Measurements from ENCODE around the gene NUP188. TPM values are rescaled to one million over a fixed set of nuclear protein-coding genes. Genes with fewer than 3 reads are reported as not detected.

The NUP188 gene
- total and polyA plus RNA-seq, 2 of the 13 experiments (the other 11 are each of a cell fraction or from before 2014, with no cell fraction given): 28.0 to 38.5 TPM

DNA sequence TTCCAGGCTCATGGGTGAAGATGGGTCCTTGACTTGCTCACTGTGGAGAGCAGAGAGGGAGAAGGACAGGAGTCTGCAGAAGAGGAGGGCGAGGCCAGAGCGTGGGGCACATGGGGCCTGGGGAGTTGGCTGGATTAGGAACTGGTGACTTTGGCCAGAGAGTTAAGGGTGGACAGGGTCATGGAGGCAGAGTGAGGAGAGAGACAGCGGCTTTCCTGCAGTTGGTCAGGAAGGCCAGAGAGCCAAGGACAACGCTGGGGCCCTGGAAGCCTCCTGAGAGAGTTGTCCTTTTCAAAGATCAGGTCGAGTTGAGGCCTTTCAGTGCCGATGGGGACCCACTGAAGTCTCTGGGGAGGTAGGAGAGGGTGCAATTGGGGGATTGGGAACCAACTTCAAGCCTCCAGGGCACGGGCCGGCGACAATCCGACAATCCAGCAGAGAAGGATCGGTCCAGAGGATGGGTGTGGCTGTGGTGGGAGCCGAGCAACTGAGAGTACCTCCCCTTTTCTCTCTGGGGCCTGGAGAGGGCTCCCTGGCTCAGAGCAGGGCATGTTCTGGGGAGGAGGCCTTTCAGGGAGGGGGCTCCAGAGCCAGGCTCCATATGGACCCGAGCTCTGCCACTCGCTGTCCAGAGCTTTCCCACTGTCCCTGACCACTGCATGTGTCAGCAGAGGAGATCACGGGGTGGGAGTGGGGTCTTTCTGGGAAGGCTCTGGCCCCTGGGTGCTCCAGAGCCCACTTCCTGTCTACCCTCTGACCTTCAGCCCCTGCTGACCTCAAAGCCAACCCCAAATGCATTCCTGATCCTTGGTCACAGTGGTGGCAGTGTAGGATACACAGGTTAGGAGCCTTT, 34.2 kb upstream of the NUP188 start (continued):
- TF ChIP-seq, protein P1, sequence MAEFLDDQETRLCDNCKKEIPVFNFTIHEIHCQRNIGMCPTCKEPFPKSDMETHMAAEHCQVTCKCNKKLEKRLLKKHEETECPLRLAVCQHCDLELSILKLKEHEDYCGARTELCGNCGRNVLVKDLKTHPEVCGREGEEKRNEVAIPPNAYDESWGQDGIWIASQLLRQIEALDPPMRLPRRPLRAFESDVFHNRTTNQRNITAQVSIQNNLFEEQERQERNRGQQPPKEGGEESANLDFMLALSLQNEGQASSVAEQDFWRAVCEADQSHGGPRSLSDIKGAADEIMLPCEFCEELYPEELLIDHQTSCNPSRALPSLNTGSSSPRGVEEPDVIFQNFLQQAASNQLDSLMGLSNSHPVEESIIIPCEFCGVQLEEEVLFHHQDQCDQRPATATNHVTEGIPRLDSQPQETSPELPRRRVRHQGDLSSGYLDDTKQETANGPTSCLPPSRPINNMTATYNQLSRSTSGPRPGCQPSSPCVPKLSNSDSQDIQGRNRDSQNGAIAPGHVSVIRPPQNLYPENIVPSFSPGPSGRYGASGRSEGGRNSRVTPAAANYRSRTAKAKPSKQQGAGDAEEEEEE (CRISPR knock-in tag; IDR thresholded peaks at IDR 0.05; ENCODE audit: borderline replicate concordance): no peak
- TF ChIP-seq GATAD2A (CRISPR knock-in tag; IDR thresholded peaks at IDR 0.05): 0 out of 2 replicates have a peak, but pooled peaks have one; percentile 45
- 0 out of 2 replicates have a peak, but pooled peaks have one; percentile 29 for TF ChIP-seq WIZ (CRISPR knock-in tag; IDR thresholded peaks at IDR 0.05)
- TF ChIP-seq DR1 (CRISPR knock-in tag; IDR thresholded peaks at IDR 0.05): no peak
- no peak for TF ChIP-seq KLF15 (CRISPR knock-in tag; IDR thresholded peaks at IDR 0.05; ENCODE audit: borderline replicate concordance)
- no peak for TF ChIP-seq TRIM24 (CRISPR knock-in tag; IDR thresholded peaks at IDR 0.05)
- TF ChIP-seq POLR2AphosphoS5 (IDR thresholded peaks at IDR 0.05; ENCODE audit: low read depth, low read length): no peak
- no peak for TF ChIP-seq RFX3 (CRISPR knock-in tag; IDR thresholded peaks at IDR 0.05)
- TF ChIP-seq TCF7L2 (IDR thresholded peaks at IDR 0.05; ENCODE audit: low read depth, low read length): no peak
- TF ChIP-seq, protein P2, sequence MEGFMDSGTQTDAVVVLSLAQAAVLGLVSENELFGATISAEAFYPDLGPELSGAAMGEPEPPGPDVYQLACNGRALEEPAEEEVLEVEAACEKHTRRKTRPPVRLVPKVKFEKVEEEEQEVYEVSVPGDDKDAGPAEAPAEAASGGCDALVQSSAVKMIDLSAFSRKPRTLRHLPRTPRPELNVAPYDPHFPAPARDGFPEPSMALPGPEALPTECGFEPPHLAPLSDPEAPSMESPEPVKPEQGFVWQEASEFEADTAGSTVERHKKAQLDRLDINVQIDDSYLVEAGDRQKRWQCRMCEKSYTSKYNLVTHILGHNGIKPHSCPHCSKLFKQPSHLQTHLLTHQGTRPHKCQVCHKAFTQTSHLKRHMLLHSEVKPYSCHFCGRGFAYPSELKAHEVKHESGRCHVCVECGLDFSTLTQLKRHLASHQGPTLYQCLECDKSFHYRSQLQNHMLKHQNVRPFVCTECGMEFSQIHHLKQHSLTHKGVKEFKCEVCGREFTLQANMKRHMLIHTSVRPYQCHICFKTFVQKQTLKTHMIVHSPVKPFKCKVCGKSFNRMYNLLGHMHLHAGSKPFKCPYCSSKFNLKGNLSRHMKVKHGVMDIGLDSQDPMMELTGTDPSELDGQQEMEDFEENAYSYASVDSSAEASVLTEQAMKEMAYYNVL (CRISPR knock-in tag; IDR thresholded peaks at IDR 0.05; ENCODE audit: borderline replicate concordance): 0 out of 2 replicates have a peak, but pooled peaks have one; percentile 30
- TF ChIP-seq, protein P3, sequence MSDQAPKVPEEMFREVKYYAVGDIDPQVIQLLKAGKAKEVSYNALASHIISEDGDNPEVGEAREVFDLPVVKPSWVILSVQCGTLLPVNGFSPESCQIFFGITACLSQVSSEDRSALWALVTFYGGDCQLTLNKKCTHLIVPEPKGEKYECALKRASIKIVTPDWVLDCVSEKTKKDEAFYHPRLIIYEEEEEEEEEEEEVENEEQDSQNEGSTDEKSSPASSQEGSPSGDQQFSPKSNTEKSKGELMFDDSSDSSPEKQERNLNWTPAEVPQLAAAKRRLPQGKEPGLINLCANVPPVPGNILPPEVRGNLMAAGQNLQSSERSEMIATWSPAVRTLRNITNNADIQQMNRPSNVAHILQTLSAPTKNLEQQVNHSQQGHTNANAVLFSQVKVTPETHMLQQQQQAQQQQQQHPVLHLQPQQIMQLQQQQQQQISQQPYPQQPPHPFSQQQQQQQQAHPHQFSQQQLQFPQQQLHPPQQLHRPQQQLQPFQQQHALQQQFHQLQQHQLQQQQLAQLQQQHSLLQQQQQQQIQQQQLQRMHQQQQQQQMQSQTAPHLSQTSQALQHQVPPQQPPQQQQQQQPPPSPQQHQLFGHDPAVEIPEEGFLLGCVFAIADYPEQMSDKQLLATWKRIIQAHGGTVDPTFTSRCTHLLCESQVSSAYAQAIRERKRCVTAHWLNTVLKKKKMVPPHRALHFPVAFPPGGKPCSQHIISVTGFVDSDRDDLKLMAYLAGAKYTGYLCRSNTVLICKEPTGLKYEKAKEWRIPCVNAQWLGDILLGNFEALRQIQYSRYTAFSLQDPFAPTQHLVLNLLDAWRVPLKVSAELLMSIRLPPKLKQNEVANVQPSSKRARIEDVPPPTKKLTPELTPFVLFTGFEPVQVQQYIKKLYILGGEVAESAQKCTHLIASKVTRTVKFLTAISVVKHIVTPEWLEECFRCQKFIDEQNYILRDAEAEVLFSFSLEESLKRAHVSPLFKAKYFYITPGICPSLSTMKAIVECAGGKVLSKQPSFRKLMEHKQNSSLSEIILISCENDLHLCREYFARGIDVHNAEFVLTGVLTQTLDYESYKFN (CRISPR knock-in tag; conservative IDR thresholded peaks at IDR 0.05): peak; percentile 61
- no peak for TF ChIP-seq U2AF1 (optimal IDR thresholded peaks at IDR 0.05; ENCODE audit: low read depth, low read length)
- TF ChIP-seq ZNF33A (CRISPR knock-in tag; IDR thresholded peaks at IDR 0.05; ENCODE audit: borderline replicate concordance): no peak
- TF ChIP-seq ZNF432 (CRISPR knock-in tag; IDR thresholded peaks at IDR 0.05; ENCODE audit: borderline replicate concordance): no peak
- no peak for TF ChIP-seq ZNF737 (CRISPR knock-in tag; IDR thresholded peaks at IDR 0.05; ENCODE audit: borderline replicate concordance)

All from HepG2 (cell line).